ENCODE results near the gene EIF4EBP3. TPM values are rescaled to one million over a fixed set of nuclear protein-coding genes. Genes with fewer than 3 reads are reported as not detected.
"Not testable (repeated sequence)": the region's sequence is repeated elsewhere in the genome, so short reads cannot be mapped to it uniquely, and the experiment has no call there.

Gene EIF4EBP3
- total RNA-seq, 1 donor from 2014 or later: 1.2 TPM

DNA sequence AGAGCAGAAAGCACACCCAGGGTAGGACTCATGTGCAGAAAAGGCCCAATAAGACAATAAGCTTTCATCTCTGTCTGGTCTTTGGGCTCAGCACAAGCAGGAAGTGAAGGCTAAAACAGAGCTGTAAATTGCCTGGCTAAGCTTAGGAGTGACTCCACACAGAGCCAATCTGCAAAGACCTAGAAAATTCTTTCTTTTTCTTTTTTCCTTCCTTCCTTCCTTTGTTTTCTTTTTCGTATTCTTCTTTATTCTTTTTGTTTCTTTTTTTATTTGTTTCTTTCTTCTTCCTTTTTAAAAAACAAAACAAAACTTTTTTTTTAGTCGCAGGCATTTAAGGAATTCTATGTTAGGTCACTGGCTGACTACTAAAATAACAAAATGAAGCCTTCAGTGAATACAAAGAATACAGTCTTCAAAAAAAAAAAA, 29.3 kb downstream of the EIF4EBP3 start:
- peak; percentile 28 to 49 for DNase-seq (ENCODE audit: low read depth in 2 of 2)

DNA sequence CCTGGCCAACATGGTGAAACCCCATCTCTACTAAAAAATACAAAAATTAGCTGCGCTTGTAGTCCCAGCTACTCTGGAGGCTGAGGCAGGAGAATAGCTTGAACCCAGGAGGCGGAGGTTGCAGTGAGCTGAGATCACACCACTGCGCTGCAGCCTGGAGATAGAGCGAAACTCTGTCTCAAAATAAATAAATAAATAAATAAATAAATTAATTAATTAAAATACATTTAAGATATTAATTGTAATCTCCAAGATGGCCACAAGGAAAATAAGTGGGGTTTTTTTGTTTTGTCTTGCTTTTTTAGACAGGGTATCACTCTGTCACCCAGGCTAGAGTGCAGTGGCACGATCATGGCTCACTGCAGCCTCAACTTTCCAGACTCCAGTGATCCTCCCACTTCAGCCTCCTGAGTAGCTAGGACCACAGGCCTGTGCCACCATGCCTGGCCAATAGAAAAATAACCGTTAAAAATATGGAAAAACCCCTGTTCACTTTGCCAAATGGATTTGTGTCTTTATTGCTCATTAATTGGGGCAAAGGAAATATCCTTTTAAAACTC, 31.8 kb downstream of the EIF4EBP3 start:
- DNase-seq (ENCODE audit: low read depth in 2 of 2): not testable (repeated sequence)

DNA sequence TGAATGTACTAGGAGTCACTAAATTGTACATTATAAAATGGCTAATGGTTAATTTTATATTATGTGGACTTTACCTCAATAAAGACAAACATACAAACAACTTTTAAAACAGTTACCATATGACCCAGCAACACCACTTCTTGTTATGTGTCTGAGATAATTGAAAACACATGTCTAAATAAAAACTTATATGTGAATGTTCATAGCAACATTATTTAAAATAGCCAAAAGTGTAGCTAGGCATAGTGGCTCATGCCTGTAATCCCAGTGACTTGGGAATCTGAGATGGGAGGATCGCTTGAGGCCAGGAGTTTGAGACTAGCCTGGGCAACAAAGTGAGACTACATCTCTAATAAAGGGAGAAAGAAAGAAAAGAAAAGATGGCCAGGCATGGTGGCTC, 40.0 kb downstream of the EIF4EBP3 start:
- DNase-seq (ENCODE audit: low read depth in 2 of 2): no peak

DNA sequence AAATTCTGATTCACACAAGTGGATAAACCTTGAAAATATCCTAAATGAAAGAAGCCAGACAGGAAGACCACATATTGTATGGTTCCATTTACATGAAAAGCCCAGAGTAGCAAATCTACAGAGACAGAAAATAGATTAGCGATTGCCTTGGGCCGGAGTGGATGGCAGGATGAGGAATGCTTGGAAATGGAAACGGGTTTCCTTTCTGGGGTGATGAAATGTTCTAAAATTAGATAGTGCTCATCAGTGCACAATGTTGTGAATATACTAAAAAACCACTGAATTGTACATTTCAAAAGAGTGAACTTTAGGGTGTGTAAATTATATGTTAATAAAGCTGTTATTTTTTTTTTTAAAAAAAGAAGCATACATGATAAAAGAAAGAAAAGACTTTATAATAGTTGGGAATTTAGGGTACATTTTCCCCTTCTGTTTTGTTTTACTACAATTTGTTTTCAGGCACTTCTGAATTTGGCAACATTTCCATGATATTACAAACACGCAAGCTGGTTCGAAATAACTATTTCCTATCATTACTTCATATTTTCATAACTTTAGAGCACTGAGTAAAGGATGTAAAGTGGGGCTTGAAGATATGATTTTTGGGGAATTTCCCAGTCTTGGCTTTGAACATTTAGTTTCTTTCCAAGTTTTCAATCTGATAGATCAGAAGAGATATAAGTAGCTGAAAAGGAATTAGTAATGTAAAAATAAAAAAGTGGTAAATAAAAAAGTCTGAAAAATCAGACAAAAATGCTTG, 41.0 kb downstream of the EIF4EBP3 start:
- peak; percentile 37 to 83 for DNase-seq (ENCODE audit: low read depth in 2 of 2)

DNA sequence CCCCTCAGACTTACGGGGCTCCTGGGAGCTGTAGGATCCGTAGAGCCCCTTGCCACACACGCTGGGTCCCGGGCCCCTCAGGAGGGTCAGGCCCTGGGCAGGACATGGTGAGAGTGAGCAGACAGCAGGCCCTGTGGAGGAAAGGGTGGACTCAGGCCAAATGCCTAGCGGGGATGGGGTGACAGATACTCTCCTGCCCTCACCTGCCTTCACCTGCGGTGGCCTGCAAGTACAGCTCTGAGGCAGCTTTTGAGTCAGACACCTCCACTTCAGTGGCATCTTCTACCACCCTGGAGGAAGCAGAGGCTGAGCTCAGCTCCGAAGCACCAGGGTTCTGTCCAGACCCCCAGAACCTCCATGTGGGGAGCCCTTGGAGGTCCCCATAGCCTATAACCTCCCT, 43.4 kb downstream of the EIF4EBP3 start:
- no peak for DNase-seq (ENCODE audit: low read depth in 2 of 2)

DNA sequence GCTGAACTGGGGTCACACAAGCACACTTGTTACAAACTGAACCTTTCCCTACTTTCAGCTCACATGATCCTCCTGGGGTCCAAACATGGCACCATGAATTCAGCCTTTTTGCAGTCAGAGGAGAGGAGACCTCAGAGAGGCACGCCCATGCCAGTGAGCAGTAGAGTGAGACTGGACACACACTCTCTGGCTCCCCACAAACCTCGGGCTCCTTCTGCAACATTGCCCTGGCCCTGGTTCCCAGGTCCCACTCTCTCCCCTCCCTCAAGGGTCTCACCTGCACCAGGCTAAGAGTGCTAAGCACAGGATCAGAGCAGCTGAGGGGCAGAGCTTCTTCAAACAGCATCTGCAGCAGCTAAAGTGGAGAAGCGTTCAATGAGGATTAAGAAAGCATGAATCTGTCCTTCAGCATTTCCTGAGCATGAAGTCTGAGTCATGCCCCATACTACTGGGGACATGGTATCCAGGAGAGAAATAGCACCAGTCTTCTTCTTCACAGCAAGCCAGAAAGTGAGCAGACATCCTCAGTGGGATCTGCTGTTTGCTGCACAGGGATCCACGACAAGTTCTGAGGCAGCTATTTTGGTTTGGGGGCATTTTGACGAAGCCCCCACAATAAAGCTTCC, 44.4 kb downstream of the EIF4EBP3 start:
- DNase-seq (ENCODE audit: low read depth in 2 of 2): peak in 1 of 2 donors; percentile 49

DNA sequence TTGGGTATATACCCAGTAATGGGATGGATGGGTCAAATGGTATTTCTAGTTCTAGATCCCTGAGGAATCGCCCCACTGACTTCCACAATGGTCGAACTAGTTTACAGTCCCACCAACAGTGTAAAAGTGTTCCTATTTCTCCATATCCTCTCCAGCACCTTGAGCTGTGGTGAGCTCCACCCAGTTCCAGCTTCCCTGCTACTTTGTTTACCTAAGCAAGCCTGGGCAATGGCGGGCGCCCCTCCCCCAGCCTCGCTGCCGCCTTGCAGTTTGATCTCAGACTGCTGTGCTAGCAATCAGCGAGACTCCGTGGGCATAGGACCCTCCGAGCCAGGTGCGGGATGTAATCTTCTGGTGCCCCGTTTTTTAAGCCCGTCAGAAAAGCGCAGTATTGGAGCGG, 45.6 kb downstream of the EIF4EBP3 start:
- not testable (repeated sequence) for DNase-seq (ENCODE audit: low read depth in 2 of 2)

DNA sequence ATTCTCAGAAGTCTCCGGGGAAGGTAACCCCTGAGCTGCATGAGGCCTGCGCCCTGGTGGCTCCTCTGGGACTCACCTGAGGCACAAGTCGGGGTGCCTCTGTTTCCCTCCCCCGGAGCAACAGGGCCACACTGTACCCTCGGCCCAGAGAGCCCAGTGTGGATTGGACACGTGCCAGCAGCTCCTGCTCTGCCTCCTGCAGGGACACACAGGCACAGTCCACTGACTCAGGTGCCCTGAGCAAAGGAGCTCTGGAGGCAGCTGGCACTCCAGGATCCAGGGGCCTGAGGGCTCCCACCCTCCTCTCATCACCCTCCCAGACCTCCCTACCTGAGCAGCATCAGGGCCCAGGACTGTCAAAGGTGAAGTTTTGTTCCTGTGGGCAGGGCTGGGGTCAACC, 46.7 kb downstream of the EIF4EBP3 start:
- DNase-seq (ENCODE audit: low read depth in 2 of 2): no peak

DNA sequence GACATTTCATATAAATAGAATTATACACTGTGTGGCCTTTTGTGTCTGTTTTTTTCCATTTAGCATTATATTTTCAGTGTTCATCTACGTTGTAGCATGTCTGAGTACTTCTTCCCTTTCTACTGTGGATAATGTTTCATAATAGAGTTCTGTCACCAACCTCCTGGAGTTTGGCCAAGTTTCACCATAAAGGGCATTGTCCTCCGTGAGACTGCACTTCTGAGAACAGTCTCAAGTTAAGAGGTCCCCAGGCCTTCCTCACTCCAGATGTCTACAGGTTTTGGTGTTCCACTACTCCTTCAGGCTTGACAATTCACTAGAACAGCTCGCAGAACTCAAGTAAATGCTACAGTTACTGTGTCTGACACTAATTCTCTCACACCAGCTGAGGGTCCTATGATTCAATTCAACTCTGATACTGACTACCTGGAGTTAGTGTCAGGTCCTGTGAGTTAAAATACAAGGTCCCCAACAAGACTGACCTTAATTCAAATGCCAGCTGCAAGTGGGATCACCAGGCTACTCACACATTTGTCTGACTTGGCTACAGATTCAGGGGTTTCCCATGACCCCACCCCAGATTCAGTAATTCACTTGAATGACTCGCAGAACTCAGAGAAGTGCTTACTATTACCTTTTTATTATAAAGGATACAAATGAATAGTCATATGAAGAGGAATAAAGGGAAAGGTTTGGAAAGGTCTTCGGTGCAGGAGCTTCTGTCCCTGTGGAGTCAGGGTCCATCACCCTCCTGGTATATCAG, 48.3 kb downstream of the EIF4EBP3 start:
- DNase-seq (ENCODE audit: low read depth in 2 of 2): peak; percentile 27 to 49

DNA sequence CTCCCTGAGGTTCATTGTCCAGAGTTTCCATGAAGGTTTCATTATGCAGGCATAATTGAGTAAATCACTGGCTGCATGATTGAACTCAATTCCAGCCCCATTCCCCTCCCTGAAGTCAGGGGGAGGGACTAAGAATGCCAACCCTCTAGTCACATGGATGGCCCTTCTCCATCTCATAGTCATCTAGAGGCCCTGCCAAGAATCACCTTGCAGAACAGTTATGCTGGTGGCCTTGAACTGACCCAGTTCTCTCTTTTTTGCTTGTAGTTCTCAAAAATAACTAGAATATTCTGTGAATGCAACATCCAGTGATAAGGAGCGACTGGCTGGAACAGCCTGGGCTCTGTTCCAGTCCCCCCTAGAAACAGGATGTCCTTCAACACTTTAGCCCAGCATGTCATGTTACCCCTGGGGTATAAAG, 48.9 kb downstream of the EIF4EBP3 start:
- DNase-seq (ENCODE audit: low read depth in 2 of 2): no peak

DNA sequence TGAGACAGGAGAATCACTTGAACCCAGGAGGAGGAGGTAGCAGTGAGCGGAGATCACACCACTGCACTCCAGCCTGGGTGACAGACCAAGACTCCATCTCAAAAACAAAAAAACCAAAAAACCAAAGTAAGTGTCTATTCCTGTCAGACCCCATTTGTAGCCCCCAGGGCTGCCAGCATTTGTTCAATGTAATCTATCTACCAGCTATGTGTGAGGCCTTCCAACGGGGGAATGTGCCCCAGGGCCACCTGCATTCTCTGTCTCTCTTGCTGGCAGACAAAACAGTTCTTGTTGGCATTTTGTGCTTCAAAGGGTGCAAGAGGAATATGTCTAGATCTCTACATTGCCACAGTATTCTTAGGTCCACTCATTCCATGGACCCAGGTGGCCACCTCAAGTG, 51.4 kb downstream of the EIF4EBP3 start:
- DNase-seq (ENCODE audit: low read depth in 2 of 2): no peak

Other genes with a start within 250 kb of the EIF4EBP3 start
- 61.9 and 64.7 TPM in 2 replicates for gene PFDN1, start 244.6 kb upstream of the EIF4EBP3 start, total RNA-seq
- gene HBEGF, start 201.1 kb upstream of the EIF4EBP3 start, total RNA-seq: 16.6 and 20.4 TPM in 2 replicates
- under 0.01 TPM in 1 of 2 replicates, not detected in the other for gene SLC4A9, start 187.5 kb upstream of the EIF4EBP3 start, total RNA-seq
- gene ANKHD1, start 145.8 kb upstream of the EIF4EBP3 start, total RNA-seq: 39.2 and 47.0 TPM in 2 replicates
- gene SRA1, start 9.8 kb downstream of the EIF4EBP3 start, total RNA-seq: 16.3 and 20.6 TPM in 2 replicates
- gene APBB3, start 16.9 kb downstream of the EIF4EBP3 start, total RNA-seq: 3.3 and 6.7 TPM in 2 replicates
- gene SLC35A4, start 17.2 kb downstream of the EIF4EBP3 start, total RNA-seq: 12.4 and 21.8 TPM in 2 replicates
- 1.1 and 2.8 TPM in 2 replicates for gene CD14, start 85.5 kb downstream of the EIF4EBP3 start, total RNA-seq
- 8.1 and 10.5 TPM in 2 replicates for gene TMCO6, start 91.8 kb downstream of the EIF4EBP3 start, total RNA-seq
- gene NDUFA2, start 100.0 kb downstream of the EIF4EBP3 start, total RNA-seq: 70.0 and 90.3 TPM in 2 replicates
- 47.7 and 55.8 TPM in 2 replicates for gene IK, start 100.2 kb downstream of the EIF4EBP3 start, total RNA-seq
- 19.8 and 28.2 TPM in 2 replicates for gene WDR55, start 117.2 kb downstream of the EIF4EBP3 start, total RNA-seq
- under 0.01 and 0.22 TPM in 2 replicates for gene DND1, start 125.9 kb downstream of the EIF4EBP3 start, total RNA-seq
- gene HARS1, start 143.7 kb downstream of the EIF4EBP3 start, total RNA-seq: 43.1 and 46.4 TPM in 2 replicates
- 21.0 and 21.1 TPM in 2 replicates for gene HARS2, start 143.8 kb downstream of the EIF4EBP3 start, total RNA-seq
- gene ZMAT2, start 152.8 kb downstream of the EIF4EBP3 start, total RNA-seq: 34.0 and 54.8 TPM in 2 replicates
- gene PCDHA1, start 238.5 kb downstream of the EIF4EBP3 start, total RNA-seq: under 0.01 TPM in 1 of 2 replicates, not detected in the other
- gene PCDHA2, start 247.2 kb downstream of the EIF4EBP3 start, total RNA-seq: under 0.01 TPM in 2 replicates